Mammary epithelial cell (primary cell): Measurements from ENCODE around the gene ZSCAN22.

ENCODE experiments used
- CTCF ChIP-seq, 2 donors: IDR thresholded peaks in 1 of 2; conservative IDR thresholded peaks in 1 of 2; 2 replicates each; pipeline ENCODE4 v1.5.1; 2011 to 2012; ENCODE audit warnings: inconsistent platforms in 2 of 2, low read length in 2 of 2, mild to moderate bottlenecking in 2 of 2, control low read depth in 1 of 2, low read depth in 1 of 2; ENCODE audit not compliant: insufficient read depth in 1 of 2; ENCODE audit errors: extremely low read depth in 1 of 2
- EZH2 ChIP-seq: IDR thresholded peaks from 2 replicates; pipeline ENCODE4 v1.6.1; 2012; ENCODE audit warnings: low read length, inconsistent platforms, borderline replicate concordance

GRCh38 chr19:58326914-58327726 is at the start of gene ZSCAN22:
- TF ChIP-seq CTCF (conservative IDR thresholded peaks at IDR 0.05 in 1 of 2, IDR thresholded peaks at IDR 0.05 in 1 of 2; ENCODE audit: extremely low read depth in 1 of 2, insufficient read depth in 1 of 2, low read depth in 1 of 2, low read length in 2 of 2) = no peak
- no peak for TF ChIP-seq EZH2
